H54 (cell line): ENCODE measurements around the gene TTC9B.

Experiments used
- DNase-seq: peaks from one replicate; pipeline ENCODE4 v3.0.0; 2011; ENCODE audit warnings: low spot score, mixed read lengths; ENCODE audit not compliant: insufficient read length
- FAIRE-seq: peaks from 3 replicates; lab custom pipeline; 2011; peaks lifted over from hg19 to GRCh38; lab: Jason Lieb, UNC
- POLR2A ChIP-seq: IDR thresholded peaks from 2 replicates; pipeline ENCODE4 v1.6.1; 2011; ENCODE audit warnings: low read depth, mild to moderate bottlenecking, low read length

TTC9B gene

DNA sequence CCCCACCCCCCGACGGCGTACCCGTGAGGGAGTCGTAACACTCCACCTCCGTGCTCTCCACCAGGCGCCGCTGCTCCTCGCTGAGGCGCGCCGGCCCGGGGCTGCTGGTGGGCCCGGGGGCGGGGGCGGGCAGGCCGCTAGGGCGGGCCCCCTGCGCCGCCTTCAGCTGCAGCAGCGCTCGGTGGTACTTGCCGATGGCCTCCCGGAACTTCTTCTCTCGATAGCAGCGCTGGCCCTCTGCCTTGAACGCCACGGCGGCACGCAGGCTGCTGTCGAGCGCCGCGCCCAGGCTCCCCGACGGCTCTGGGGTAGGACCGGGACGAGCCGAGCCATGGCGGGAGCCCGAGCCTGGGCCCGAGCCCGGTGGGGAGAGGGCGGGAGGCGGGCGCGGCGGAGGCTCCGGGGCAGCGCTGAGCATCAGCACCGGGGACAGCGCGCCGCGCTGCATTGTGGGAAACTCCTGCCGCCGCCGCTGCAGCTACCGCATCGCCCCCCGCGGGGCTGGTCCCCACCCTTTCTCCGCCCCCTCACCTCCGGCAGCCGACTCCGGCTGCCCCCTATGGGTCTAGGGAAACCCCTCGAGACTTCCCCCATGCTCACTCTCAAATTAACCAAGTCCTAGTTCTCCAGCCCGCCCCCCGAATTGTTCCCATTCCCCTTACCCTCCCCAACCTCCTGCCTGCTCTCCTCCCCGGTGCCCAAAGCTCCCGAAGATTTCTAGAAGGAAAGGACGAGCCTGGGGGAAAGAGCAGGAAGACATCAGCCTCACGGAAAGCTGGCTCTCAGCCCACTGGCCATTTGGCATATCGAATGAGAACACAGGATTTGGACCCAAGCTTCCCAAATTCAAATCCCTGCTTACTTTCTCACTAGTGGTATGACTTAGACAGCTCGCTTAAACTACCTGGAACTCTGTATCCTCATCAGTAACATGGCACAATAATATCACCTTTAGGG, at the start of gene TTC9B:
Gene TTC9B, minus strand, starts transcription at position 451 of the 957 bp plus-strand sequence. Its CDS starts 3 bp downstream, at position 448.
- FAIRE-seq (no peak), DNase-seq (no peak)

DNA sequence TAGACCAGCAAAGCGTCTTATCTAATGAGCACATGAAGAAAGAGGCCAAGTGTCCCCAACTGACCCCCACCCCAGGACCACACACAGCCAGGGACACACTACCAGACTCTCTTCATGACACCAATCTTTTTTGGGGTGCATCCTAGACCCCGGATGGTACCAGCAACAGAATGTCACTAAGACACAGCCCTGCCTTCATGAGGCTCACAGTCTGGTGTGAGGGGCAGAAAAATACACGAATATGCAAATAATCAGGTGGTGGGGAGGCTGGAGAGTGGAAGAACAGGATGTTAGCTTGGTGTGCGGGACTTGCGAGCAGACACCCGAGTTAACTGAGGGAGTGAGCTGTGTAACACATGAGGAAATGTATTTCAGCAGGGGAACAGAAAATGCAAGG, 49.4 kb upstream of the TTC9B start:
- TF ChIP-seq POLR2A: no peak
- no peak for DNase-seq
- FAIRE-seq: no peak

More for the DNA sequence above, at the start of gene TTC9B:
- TF ChIP-seq POLR2A: no peak

- DNase-seq: no peak
- no peak for FAIRE-seq
- no peak for TF ChIP-seq POLR2A
Observed at GRCh38 chr19:40266912-40267600, 48.9 kb upstream of the TTC9B start.

DNA sequence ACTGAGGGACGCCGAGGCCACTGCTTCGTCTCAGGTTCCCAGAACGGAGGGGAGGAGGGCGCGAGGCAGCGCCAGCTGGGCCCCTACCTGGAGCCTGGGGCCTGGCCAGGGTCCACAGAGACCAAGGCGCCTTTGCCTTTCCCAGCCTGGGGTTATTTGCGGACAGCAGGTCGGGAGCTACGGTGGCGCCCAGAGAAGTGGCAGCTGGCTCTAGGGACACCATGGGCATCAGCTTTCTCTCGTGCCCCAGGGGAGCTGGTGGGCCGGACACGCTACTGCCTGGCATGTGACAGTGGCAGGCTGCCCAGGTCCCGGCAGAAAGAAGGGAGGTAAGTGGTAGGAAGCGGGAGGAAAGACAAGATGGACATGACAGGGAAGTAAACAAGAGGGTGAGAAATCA, 47.9 kb upstream of the TTC9B start:
- FAIRE-seq (no peak), DNase-seq (no peak)
- TF ChIP-seq POLR2A: no peak

GRCh38 chr19:40265763-40266099, 47.5 kb upstream of the TTC9B start:
- DNase-seq (no peak), FAIRE-seq (no peak)
- no peak for TF ChIP-seq POLR2A

DNA sequence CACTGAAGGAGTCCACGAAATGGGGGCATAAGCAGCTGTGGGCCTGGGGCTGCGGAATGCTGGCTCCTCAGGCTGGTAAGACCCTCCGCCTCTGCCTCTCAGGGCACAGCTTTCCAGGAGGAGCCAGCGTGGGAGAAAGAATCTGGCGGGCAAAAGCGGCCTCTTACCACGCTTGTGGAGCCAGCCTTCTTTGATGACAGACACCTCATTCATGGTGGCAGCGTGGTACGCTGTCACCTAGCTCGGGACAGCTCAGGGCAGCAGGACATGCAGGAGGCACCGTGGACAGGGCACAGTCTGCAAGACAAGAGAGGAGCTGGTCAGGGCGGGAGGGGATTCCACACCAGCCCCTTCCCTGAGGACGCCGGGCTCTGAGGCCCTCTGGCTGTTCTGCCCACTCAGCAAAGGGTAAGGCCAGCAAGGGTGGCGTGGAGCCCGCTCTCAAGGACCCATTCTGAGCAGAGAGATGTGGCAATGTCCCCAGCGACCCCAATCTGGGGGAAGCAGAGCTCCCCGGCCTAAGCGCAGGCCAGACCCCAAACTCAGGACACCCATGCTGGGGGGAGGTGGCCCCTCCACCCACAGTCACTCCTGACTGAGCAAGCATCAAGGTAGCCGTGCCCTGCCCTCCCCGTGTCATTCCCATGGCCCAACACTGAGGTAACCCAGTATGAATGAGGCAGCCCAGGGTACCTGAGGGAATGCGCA, 47.0 kb upstream of the TTC9B start:
- no peak for TF ChIP-seq POLR2A
- FAIRE-seq (no peak), DNase-seq (no peak)

GRCh38 chr19:40264314-40265054, 46.3 kb upstream of the TTC9B start:
- no peak for TF ChIP-seq POLR2A
- FAIRE-seq (no peak), DNase-seq (no peak)

DNA sequence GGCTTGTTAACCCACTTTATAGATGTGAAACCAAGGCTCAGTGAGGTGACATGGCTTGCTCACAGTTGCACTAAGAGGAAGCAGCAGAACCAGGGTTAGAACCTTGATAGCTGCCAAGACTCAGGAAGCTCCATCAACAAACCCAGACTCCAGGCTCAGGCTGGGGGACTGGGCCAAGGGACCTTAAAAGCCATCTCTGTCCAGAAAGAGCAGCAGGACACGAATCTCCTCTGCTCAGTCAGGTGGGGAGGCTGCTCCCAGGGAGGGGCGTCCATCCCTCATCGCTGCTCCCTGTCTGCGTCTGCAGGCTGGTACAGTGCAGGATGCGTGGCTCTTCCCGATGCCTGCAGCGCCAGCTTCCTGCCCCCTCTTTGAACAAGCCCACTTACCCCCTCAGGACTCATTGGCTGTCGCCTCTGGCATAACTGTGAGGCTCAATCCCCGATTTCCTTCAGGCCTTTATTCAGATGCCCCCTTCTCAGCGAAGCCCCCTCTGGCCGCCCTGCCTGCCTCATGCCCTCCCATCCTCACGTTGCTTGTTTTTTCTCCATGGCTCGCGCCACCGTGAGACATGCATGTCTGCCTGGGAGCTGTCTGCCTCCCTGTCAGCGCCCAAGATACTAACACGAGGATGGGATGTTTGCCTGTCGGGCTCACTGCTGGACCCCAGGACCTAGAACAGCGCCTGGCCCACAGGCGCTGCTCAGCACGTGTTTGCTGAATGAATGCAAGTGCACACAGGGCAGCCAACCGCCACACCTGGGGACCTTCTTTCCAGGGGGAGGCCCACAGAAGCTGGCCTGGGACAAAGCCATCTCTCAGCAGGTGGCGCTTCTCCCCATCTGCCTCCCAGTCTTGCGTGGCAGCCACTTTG, 45.5 kb upstream of the TTC9B start:
- no peak for TF ChIP-seq POLR2A
- DNase-seq: no peak
- no peak for FAIRE-seq

- DNase-seq (no peak), FAIRE-seq (no peak)
- no peak for TF ChIP-seq POLR2A
Observed at GRCh38 chr19:40262422-40262821, 44.2 kb upstream of the TTC9B start.

- FAIRE-seq: no peak
- TF ChIP-seq POLR2A: no peak
- no peak for DNase-seq
Observed at GRCh38 chr19:40261631-40262030, 43.4 kb upstream of the TTC9B start.

- DNase-seq: no peak
- TF ChIP-seq POLR2A: no peak
- FAIRE-seq: no peak
Observed at GRCh38 chr19:40257096-40257517, 38.9 kb upstream of the TTC9B start.

DNA sequence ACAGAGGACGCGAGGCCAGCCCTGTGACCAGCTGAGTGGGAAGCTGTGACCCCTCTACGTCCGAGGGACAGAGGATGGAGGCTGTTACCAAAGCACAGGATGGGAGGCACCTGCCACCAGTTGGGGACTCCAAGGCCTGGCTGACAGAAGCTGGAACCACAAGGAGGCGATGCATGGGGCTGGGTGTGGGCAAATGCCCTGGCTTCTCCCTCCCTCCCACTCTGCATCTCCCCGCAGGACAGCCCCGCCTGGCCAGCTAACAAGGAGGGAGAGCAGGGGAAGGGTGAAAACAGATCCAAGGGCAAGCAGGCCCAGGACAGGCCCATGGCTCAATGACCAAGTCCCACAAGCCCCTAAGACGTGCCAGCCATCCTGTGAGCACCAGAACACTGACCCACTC, 38.3 kb upstream of the TTC9B start:
- no peak for TF ChIP-seq POLR2A
- DNase-seq (no peak), FAIRE-seq (no peak)
